Endothelial cell of umbilical vein (primary cell): ENCODE measurements around the gene MAN2A1. TPM values are rescaled to one million over a fixed set of nuclear protein-coding genes. Genes with fewer than 3 reads are reported as not detected.

Experiments
- BruUV-seq: library from RNA; stranded (reverse); fragments of 400-500 nt; replicated peaks from 2 replicates; lab custom pipeline; 2021; lab: Mats Ljungman, UMichigan
- CTCF ChIA-PET: fragments of 300-600, 350-600 bp; sonication (Branson Sonifier 250); formaldehyde crosslinking; loops from one replicate; lab custom pipeline; 2021; ENCODE audit warnings: antibody characterized with exemption, inconsistent platforms; lab: Charles Lee
- POLR2A ChIA-PET: fragments of 300-600, 350-600 bp; sonication (Branson Sonifier 250); formaldehyde crosslinking; loops from one replicate; lab custom pipeline; 2021; ENCODE audit warnings: antibody characterized with exemption, inconsistent platforms; lab: Charles Lee
- DNase-seq: peaks from one replicate; pipeline ENCODE4 v3.0.0-alpha.2; 2011; ENCODE audit warnings: low read depth, low spot score
- FAIRE-seq: peaks from 2 replicates; lab custom pipeline; 2011; peaks lifted over from hg19 to GRCh38; lab: Jason Lieb, UNC
- H2AFZ ChIP-seq: 2 replicates; pipeline ENCODE4 v1.6.0; 2012; ENCODE audit warnings: low read depth, low read length, control low read depth, inconsistent platforms
- H3K27ac ChIP-seq: 2 replicates; pipeline ENCODE4 v1.5.1; 2011; ENCODE audit warnings: low read depth, mild to moderate bottlenecking, control low read depth, low read length, moderate library complexity; ENCODE audit not compliant: insufficient read depth
- H3K27me3 ChIP-seq, 2 experiments: 2 replicates each; pipeline versions ENCODE4 v1.6.0 to v1.6.1; 2011; ENCODE audit warnings: low read length in 2 of 2, mixed read lengths in 1 of 2; ENCODE audit not compliant: control insufficient read depth in 2 of 2, insufficient read depth in 2 of 2
- H3K36me3 ChIP-seq, 2 experiments: 2 replicates in 1 of 2; 3 replicates in 1 of 2; pipeline ENCODE4 v1.5.1; 2011; ENCODE audit warnings: low read length in 2 of 2, mild to moderate bottlenecking in 1 of 2, moderate library complexity in 1 of 2; ENCODE audit not compliant: control insufficient read depth in 2 of 2, insufficient read depth in 2 of 2; ENCODE audit errors: extremely low read depth in 1 of 2
- H3K4me1 ChIP-seq: 3 replicates; pipeline ENCODE4 v1.5.1; 2011; ENCODE audit warnings: mild to moderate bottlenecking, low read length; ENCODE audit not compliant: control insufficient read depth, insufficient read depth; ENCODE audit errors: extremely low read depth
- H3K4me2 ChIP-seq: 2 replicates; pipeline ENCODE4 v1.6.1; 2011; ENCODE audit warnings: low read length, control low read depth, mixed read lengths; ENCODE audit not compliant: insufficient read depth
- H3K4me3 ChIP-seq, 3 experiments: fragments of 200-600 bp in 1 of 3; sonication (generic), shearing (Covaris generic) in 1 of 3; replicated peaks in 1 of 3; 2 replicates each; pipeline ENCODE4 v1.5.1; 2011 to 2016; ENCODE audit warnings: control low read depth in 3 of 3, low read length in 3 of 3, mild to moderate bottlenecking in 2 of 3, inconsistent platforms in 1 of 3, low read depth in 1 of 3, moderate library complexity in 1 of 3; ENCODE audit not compliant: insufficient read depth in 1 of 3
- H3K79me2 ChIP-seq: 2 replicates; pipeline ENCODE4 v1.6.0; 2012; ENCODE audit warnings: low read length, inconsistent platforms; ENCODE audit not compliant: control insufficient read depth, insufficient read depth
- H3K9ac ChIP-seq: replicated peaks from 2 replicates; pipeline ENCODE3; 2011; ENCODE audit warnings: low read length, control low read depth; ENCODE audit not compliant: insufficient read depth; ENCODE audit errors: extremely low read depth
- H3K9me1 ChIP-seq: replicated peaks from 3 replicates; pipeline ENCODE4 v1.6.0; 2011; ENCODE audit warnings: mild to moderate bottlenecking, low read length; ENCODE audit not compliant: control insufficient read depth, insufficient read depth; ENCODE audit errors: extremely low read depth
- H3K9me3 ChIP-seq: replicated peaks from 2 replicates; pipeline ENCODE4 v1.5.1; 2012; ENCODE audit warnings: low read length, inconsistent platforms; ENCODE audit not compliant: control insufficient read depth, insufficient read depth
- H4K20me1 ChIP-seq: replicated peaks from 2 replicates; pipeline ENCODE3; 2011; ENCODE audit warnings: mild to moderate bottlenecking, low read length; ENCODE audit not compliant: control insufficient read depth, insufficient read depth; ENCODE audit errors: extremely low read depth
- EZH2 ChIP-seq: IDR thresholded peaks from 2 replicates; pipeline ENCODE4 v1.6.1; 2012; ENCODE audit warnings: borderline replicate concordance, low read depth, mild to moderate bottlenecking, moderate library complexity, low read length, inconsistent platforms; ENCODE audit not compliant: severe bottlenecking
- FOS ChIP-seq: IDR thresholded peaks from 2 replicates; pipeline ENCODE4 v1.6.1; 2011; ENCODE audit warnings: mild to moderate bottlenecking, low read length, moderate library complexity, borderline replicate concordance; ENCODE audit not compliant: insufficient read depth
- GATA2 ChIP-seq: IDR thresholded peaks from 2 replicates; pipeline ENCODE4 v1.7.0; 2011; ENCODE audit warnings: low read depth, mild to moderate bottlenecking, moderate library complexity, mixed read lengths, low read length; ENCODE audit not compliant: insufficient read length, insufficient read depth
- JUN ChIP-seq: IDR thresholded peaks from 2 replicates; pipeline ENCODE4 v1.6.1; 2011; ENCODE audit warnings: borderline replicate concordance, low read depth; ENCODE audit not compliant: insufficient read length, insufficient read depth
- MYC ChIP-seq: IDR thresholded peaks from one replicate; pipeline ENCODE4 v1.6.1; 2011; ENCODE audit warnings: mild to moderate bottlenecking, low read depth, low read length
- POLR2A ChIP-seq: IDR thresholded peaks from 2 replicates; pipeline ENCODE4 v1.6.1; 2012; ENCODE audit warnings: low read depth, mild to moderate bottlenecking, control low read depth, low read length
- dilution Hi-C: fragments of 300-500 bp; cut with MboI; formaldehyde crosslinking; loops from one replicate; pipeline ENCODE4 v1.15.0; 2019; ENCODE audit warnings: low sequenced_read_pairs; ENCODE audit not compliant: extremely low pct_ligation_motif_present
- intact Hi-C: fragments of 100-400 bp; cut with micrococcal nuclease; formaldehyde crosslinking; loops from one replicate; pipeline ENCODE4 v1.10.0; 2022
- polyA plus RNA-seq, 4 experiments: library from polyadenylated mRNA; depleted of rRNA in 3 of 4; stranded (reverse) in 3 of 4; unstranded in 1 of 4; fragments of >200 nt; gene quantifications; 2 replicates each; pipeline versions ENCODE4 v1.2.1 to v1.2.3, GENCODE V29; 2011 to 2012; ENCODE audit warnings: missing spikeins in 1 of 4
- total RNA-seq: library from RNA; stranded (reverse); gene quantifications from 2 replicates; pipeline ENCODE4 v1.2.3, GENCODE V29; 2021

MAN2A1 gene
- total and polyA plus RNA-seq, 2 donors (not counting 3 experiments of a cell fraction or from before 2014, with no cell fraction given): 20.8 to 54.8 TPM

DNA sequence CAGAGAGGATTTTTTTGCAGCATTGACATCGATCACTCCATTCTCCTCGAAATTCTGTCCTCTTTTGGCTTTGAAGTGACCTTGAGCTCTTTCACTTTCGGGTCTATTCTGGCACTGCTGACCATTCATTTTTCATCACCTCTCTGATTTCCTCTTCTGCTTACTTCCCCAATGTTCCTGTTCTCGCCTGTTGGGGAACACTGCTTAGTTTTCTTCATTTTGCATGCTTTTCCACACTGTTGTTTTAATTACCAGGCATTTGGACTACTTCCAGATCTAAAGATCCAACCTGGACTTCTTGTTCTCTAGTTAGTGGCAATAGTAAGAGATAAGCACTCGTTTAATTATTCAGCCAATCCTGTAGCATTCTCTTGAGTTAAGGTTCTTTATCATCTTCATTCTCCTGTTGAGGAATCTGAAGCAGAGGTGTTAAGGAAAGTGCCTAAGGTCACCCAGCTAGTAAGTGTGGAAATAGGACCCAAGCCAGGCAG, 53.4 kb downstream of the MAN2A1 start:
- Histone ChIP-seq H3K27ac (peak overlapping the region; percentile 18), H3K9ac (no peak overlapping the region), H3K9me1 (no peaks in the 10 kb centered on the region), H3K4me2 (peak overlapping the region; percentile 33), H2AFZ (no peak overlapping the region), H3K4me1 (peaks cover 16% of the 10 kb centered on the region), H4K20me1 (no peaks in the 10 kb centered on the region), H3K27me3 (no peaks in the 10 kb centered on the region), H3K4me3 (no peak overlapping the region), H3K36me3 (no peaks in the 10 kb centered on the region), H3K79me2 (peaks cover 7% of the 10 kb centered on the region), H3K9me3 (no peaks in the 10 kb centered on the region)
- FAIRE-seq (no peak), DNase-seq (peak; percentile 32)
- no TSS peak for BruUV-seq
- TF ChIP-seq JUN (no peak), GATA2 (no peak), MYC (no peak)
- ChIA-PET CTCF (interaction anchor here (1.6 kb wide), 1 partner anchor 16 kb away, joined by 6 read pairs; no protein-coding TSS in a partner anchor), POLR2A (no interaction called here)
- dilution Hi-C loops: no loop called here
- intact Hi-C loops: no loop called here

DNA sequence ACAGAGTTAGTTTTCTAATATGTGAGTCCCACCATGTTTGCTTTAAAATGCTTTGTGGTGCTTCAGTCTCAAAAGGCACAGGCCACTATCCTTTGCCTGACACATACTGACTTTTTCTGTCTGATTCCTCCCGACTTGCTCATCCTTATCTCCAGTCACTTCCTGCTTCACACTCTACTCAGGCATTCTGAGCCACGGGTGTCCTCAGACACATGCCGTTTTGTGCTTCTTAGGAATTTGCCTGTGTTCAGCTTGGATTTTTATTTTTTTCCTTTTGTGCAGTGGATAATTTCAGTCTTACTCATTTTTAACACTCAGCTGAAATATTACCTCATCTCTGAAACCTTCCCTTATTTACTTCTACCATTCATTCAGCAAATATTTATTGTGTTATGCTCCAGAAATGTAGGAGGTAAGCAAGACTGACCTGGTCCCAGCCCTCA, 54.1 kb downstream of the MAN2A1 start:
- TF ChIP-seq POLR2A (no peak), FOS (peak; percentile 25), GATA2 (peak; percentile 27), MYC (no peak), EZH2 (no peak)
- CTCF ChIA-PET: interaction anchor here (1.6 kb wide), 1 partner anchor 15 kb away, joined by 6 read pairs; no protein-coding TSS in a partner anchor
- Histone ChIP-seq H3K9me3 (no peaks in the 10 kb centered on the region), H3K27me3 (no peaks in the 10 kb centered on the region), H3K4me2 (peak overlapping the region; percentile 3), H2AFZ (peak overlapping the region; percentile 53), H3K27ac (peak overlapping the region; percentile 26), H3K4me1 (peaks cover 20% of the 10 kb centered on the region), H4K20me1 (no peaks in the 10 kb centered on the region), H3K79me2 (peaks cover 7% of the 10 kb centered on the region), H3K9me1 (no peaks in the 10 kb centered on the region), H3K9ac (no peak overlapping the region), H3K4me3 (no peak overlapping the region), H3K36me3 (no peaks in the 10 kb centered on the region)
- peak; percentile 34 for DNase-seq
- no TSS peak for BruUV-seq
- POLR2A ChIA-PET: interaction anchor here (0.5 kb wide), 1 partner anchor 334 kb away, joined by 4 read pairs; the partner anchor contains the start of gene PJA2
- no peak for FAIRE-seq
- intact Hi-C loops: no loop called here
- dilution Hi-C loops: no loop called here
